A549 (cell line): ENCODE results near the gene LRFN2. TPM values are rescaled to one million over a fixed set of nuclear protein-coding genes. Genes with fewer than 3 reads are reported as not detected.

Experiments
- ATAC-seq, 2 experiments: fragments of 200-7000 bp in 1 of 2; fragments of >200 bp in 1 of 2; cut with Nextera tagmentation in 1 of 2; cut with Tn5 transposase in 1 of 2; 3 replicates each; pipeline versions ENCODE4 v1.8.0 to v1.9.1; 2018 to 2020; ENCODE audit warnings: mild to moderate bottlenecking in 1 of 2, moderate library complexity in 1 of 2
- CTCF ChIA-PET: fragments of 300-600 bp; sonication (Branson Sonifier 250); formaldehyde crosslinking; extraction: SDS; loops from one replicate; lab custom pipeline; 2021; ENCODE audit warnings: antibody characterized with exemption, inconsistent platforms; lab: Yijun Ruan, JAX
- POLR2A ChIA-PET: fragments of 350-600 bp; formaldehyde crosslinking; extraction: SDS; loops from one replicate; lab custom pipeline; 2021; ENCODE audit warnings: antibody characterized with exemption, inconsistent platforms; lab: Yijun Ruan, JAX
- DNase-seq, 2 experiments: peaks; one replicate each; pipeline versions ENCODE4 v3.0.0 to v3.0.0-alpha.2; 2011 to 2016; ENCODE audit warnings: low read depth in 1 of 2, low spot score in 1 of 2
- FAIRE-seq: peaks from 2 replicates; lab custom pipeline; 2011; peaks lifted over from hg19 to GRCh38; lab: Jason Lieb, UNC
- H3K27ac ChIP-seq, 2 experiments: fragments of >200 bp; sonication (Bioruptor Twin); formaldehyde crosslinking; 3 replicates each; pipeline ENCODE4 v1.5.1; 2016 to 2017
- H3K4me1 ChIP-seq: fragments of >200 bp; sonication (Bioruptor Twin); formaldehyde crosslinking; 3 replicates; pipeline ENCODE4 v1.6.1; 2016
- H3K4me2 ChIP-seq: fragments of >200 bp; sonication (Bioruptor Twin); formaldehyde crosslinking; 3 replicates; pipeline ENCODE4 v1.6.1; 2016
- H3K4me3 ChIP-seq: fragments of >200 bp; sonication (Bioruptor Twin); formaldehyde crosslinking; 3 replicates; pipeline ENCODE4 v1.5.1; 2016
- H3K9me3 ChIP-seq: fragments of >200 bp; sonication (Bioruptor Twin); formaldehyde crosslinking; 3 replicates; pipeline ENCODE4 v1.6.1; 2016
- BHLHE40 ChIP-seq: IDR thresholded peaks from 2 replicates; pipeline ENCODE4 v1.6.1; 2012; ENCODE audit warnings: low read depth, low read length, inconsistent platforms
- CBX8 ChIP-seq: fragments of 200-600 bp; sonication (generic); IDR thresholded peaks from 2 replicates; pipeline ENCODE4 v1.6.1; 2016
- CEBPB ChIP-seq, 2 experiments: fragments of >200 bp in 1 of 2; sonication (Bioruptor Twin) in 1 of 2; formaldehyde crosslinking in 1 of 2; IDR thresholded peaks; 2 replicates each; pipeline ENCODE4 v1.6.1; 2012 to 2016
- CHD4 ChIP-seq: fragments of 200-600 bp; sonication (generic); IDR thresholded peaks from 2 replicates; pipeline ENCODE4 v1.6.1; 2016; ENCODE audit warnings: antibody characterized with exemption, mild to moderate bottlenecking, borderline replicate concordance
- EHF ChIP-seq: fragments of 250-450 bp; sonication (Bioruptor Pico); IDR thresholded peaks from 2 replicates; pipeline ENCODE4 v1.5.0; 2020; ENCODE audit warnings: mild to moderate bottlenecking
- EHMT2 ChIP-seq: fragments of 200-600 bp; sonication (generic); IDR thresholded peaks from 2 replicates; pipeline ENCODE4 v1.6.1; 2016; ENCODE audit warnings: antibody characterized with exemption, low read depth, mild to moderate bottlenecking, moderate library complexity
- FOSB ChIP-seq: fragments of 250-450 bp; sonication (Bioruptor Pico); IDR thresholded peaks from 2 replicates; pipeline ENCODE4 v1.5.0; 2020; ENCODE audit warnings: mild to moderate bottlenecking, moderate library complexity
- FOSL2 ChIP-seq, 2 experiments: fragments of 450-650 bp in 1 of 2; fragments of >200 bp in 1 of 2; sonication (Bioruptor Twin) in 1 of 2; formaldehyde crosslinking; IDR thresholded peaks; 2 replicates each; pipeline versions ENCODE4 v1.5.0 to v1.6.1; 2016 to 2020; ENCODE audit warnings: mild to moderate bottlenecking in 1 of 2, moderate library complexity in 1 of 2
- FOXS1 ChIP-seq: fragments of 250-450 bp; sonication (Bioruptor Pico); IDR thresholded peaks from 2 replicates; pipeline ENCODE4 v1.5.0; 2020; ENCODE audit warnings: mild to moderate bottlenecking, moderate library complexity
- GATA3 ChIP-seq: IDR thresholded peaks from 2 replicates; pipeline ENCODE4 v1.6.1; 2012; ENCODE audit warnings: borderline replicate concordance
- JUNB ChIP-seq: fragments of >200 bp; sonication (Bioruptor Twin); formaldehyde crosslinking; IDR thresholded peaks from 2 replicates; pipeline ENCODE4 v1.6.1; 2016
- KDM1A ChIP-seq: fragments of 200-600 bp; sonication (generic); IDR thresholded peaks from 2 replicates; pipeline ENCODE4 v1.6.1; 2016; ENCODE audit warnings: low read depth, mild to moderate bottlenecking
- KDM5A ChIP-seq: fragments of 200-600 bp; sonication (generic); IDR thresholded peaks from 2 replicates; pipeline ENCODE4 v1.6.1; 2016; ENCODE audit warnings: antibody characterized with exemption, mild to moderate bottlenecking
- NPAS2 ChIP-seq: fragments of 250-450 bp; sonication (Bioruptor Pico); IDR thresholded peaks from 2 replicates; pipeline ENCODE4 v1.8.0; 2022; ENCODE audit warnings: mild to moderate bottlenecking, moderate library complexity, borderline replicate concordance
- NR3C1 ChIP-seq: fragments of >200 bp; sonication (Bioruptor Twin); formaldehyde crosslinking; IDR thresholded peaks from 3 replicates; pipeline ENCODE4 v1.6.1; 2017
- RAD21 ChIP-seq, 2 experiments: fragments of >200 bp in 1 of 2; sonication (Bioruptor Twin) in 1 of 2; formaldehyde crosslinking in 1 of 2; IDR thresholded peaks in 1 of 2; conservative IDR thresholded peaks in 1 of 2; 2 replicates in 1 of 2; 3 replicates in 1 of 2; pipeline ENCODE4 v1.6.1; 2012 to 2018; ENCODE audit warnings: inconsistent platforms in 1 of 2
- SMC3 ChIP-seq: fragments of >200 bp; sonication (Bioruptor Twin); formaldehyde crosslinking; IDR thresholded peaks from 3 replicates; pipeline ENCODE4 v1.6.1; 2018; ENCODE audit warnings: inconsistent platforms
- TP53 ChIP-seq: fragments of 250-450 bp; sonication (Bioruptor Pico); IDR thresholded peaks from 2 replicates; pipeline ENCODE4 v1.5.0; 2021; ENCODE audit warnings: mild to moderate bottlenecking, moderate library complexity
- ZC3H11A ChIP-seq: fragments of 450-650 bp; IDR thresholded peaks from 2 replicates; pipeline ENCODE4 v1.6.1; 2014; ENCODE audit warnings: antibody characterized with exemption, mild to moderate bottlenecking
- ZNF302 ChIP-seq: fragments of 250-450 bp; sonication (Bioruptor Pico); IDR thresholded peaks from 2 replicates; pipeline ENCODE4 v1.9.0; 2021; ENCODE audit warnings: inconsistent platforms, mild to moderate bottlenecking, moderate library complexity
- ZSCAN20 ChIP-seq: fragments of 250-450 bp; sonication (Bioruptor Pico); IDR thresholded peaks from 2 replicates; pipeline ENCODE4 v1.8.0; 2022; ENCODE audit warnings: mild to moderate bottlenecking, moderate library complexity
- WGBS: methylation state at CpG from one replicate; pipeline ENCODE4 v1.1.6; 2017; ENCODE audit errors: missing lambda C conversion rate; 5-methylcytosine and 5-hydroxymethylcytosine counted together
- polyA plus RNA-seq, 4 experiments: library from polyadenylated mRNA; depleted of rRNA in 3 of 4; stranded (reverse); fragments of >200 nt; fragmentation: RNase III in 1 of 4; extraction: RNeasy Plus Mini Kit Qiagen cat#74134 plus additional on column Dnase treatment in 1 of 4; gene quantifications; 2 replicates in 3 of 4; 3 replicates in 1 of 4; pipeline ENCODE4 v1.2.3, GENCODE V29; 2011 to 2017
- TF ChIP-seq, protein P1 (sequence below): fragments of 250-450 bp; sonication (Bioruptor Pico); IDR thresholded peaks from 2 replicates; pipeline ENCODE4 v1.5.0; 2021; ENCODE audit warnings: mild to moderate bottlenecking, moderate library complexity, borderline replicate concordance

Gene LRFN2
- polyA plus RNA-seq, 2 of the 4 experiments (the other 2 are of a cell fraction) = not detected

DNA sequence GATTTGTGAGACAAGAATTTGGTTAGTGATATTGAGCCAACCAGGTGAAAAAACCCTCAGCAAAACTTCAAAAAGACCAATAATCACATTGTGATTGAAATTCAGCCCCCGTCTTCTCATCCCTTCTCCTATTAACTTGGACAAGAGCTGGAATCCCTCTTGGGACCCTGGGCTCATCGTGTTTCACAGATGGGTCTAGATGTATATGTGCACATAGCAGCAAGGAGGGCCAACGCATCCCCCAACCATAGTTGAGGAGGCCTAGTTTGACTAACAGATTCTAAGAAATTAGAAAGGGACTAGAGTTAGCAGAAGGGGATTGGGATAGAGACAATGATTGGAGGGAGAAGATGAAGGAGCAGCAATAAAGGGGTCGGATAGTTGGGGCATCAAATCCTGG lies 19.8 kb upstream of the LRFN2 start:
- WGBS = 3% methylated on average over 4 of the region's 4 CpGs
- CTCF ChIA-PET = interaction anchor here (0.7 kb wide), 1 partner anchor 18 kb away, joined by 3 read pairs; no protein-coding TSS in a partner anchor
- DNase-seq (no peak), ATAC-seq (no peak), FAIRE-seq (no peak)
- Histone ChIP-seq H3K4me1 (no peaks in the 10 kb centered on the region), H3K27ac (no peak overlapping the region), H3K4me2 (no peak overlapping the region), H3K9me3 (no peaks in the 10 kb centered on the region), H3K4me3 (no peak overlapping the region)
- TF ChIP-seq FOSL2 (IDR thresholded peaks at IDR 0.05) (no peak), FOSL2 (CRISPR knock-in tag; IDR thresholded peaks at IDR 0.05) (no peak), CHD4 (no peak), FOSB (CRISPR knock-in tag) (no peak)
- POLR2A ChIA-PET = no interaction called here

DNA sequence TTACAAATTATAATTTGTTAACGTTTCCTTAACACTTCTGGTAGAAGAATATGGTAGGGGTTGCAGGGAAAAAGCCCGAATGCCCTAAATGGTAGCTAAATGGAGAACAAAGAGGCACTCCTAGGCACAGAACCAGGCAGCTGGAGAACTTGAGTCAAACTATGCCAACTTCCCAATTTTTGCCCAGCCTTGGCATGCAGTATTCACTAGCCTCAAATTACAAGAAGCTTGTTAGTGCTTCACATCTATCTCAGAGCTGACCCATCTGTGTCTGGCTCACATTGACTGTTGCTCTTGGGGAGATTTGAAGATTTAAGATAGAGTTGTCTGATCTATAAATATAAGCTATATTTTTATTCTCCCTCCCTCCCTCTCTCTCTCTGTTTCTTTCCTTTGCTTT lies 19.4 kb upstream of the LRFN2 start:
- H3K4me3 ChIP-seq = no peak overlapping the region
- H3K4me2 ChIP-seq = no peak overlapping the region
- ChIA-PET POLR2A (no interaction called here), CTCF (interaction anchor here (0.7 to 1.3 kb wide), 2 partner anchors 18 to 19 kb away, joined by 3 to 4 read pairs; partner anchors contain the start of gene LRFN2)
- H3K9me3 ChIP-seq = no peaks in the 10 kb centered on the region
- FAIRE-seq = no peak
- H3K27ac ChIP-seq = no peak overlapping the region
- no peak for ATAC-seq
- no peaks in the 10 kb centered on the region for H3K4me1 ChIP-seq
- DNase-seq = no peak
- TF ChIP-seq NR3C1 (no peak), EHF (CRISPR knock-in tag) (no peak), CEBPB (IDR thresholded peaks at IDR 0.05) (no peak), RAD21 (conservative IDR thresholded peaks at IDR 0.05 in 1 of 2, IDR thresholded peaks at IDR 0.05 in 1 of 2) (no peak), KDM1A (no peak), ZNF302 (CRISPR knock-in tag) (no peak), NPAS2 (CRISPR knock-in tag) (no peak), FOSL2 (IDR thresholded peaks at IDR 0.05) (no peak), FOSL2 (CRISPR knock-in tag; IDR thresholded peaks at IDR 0.05) (no peak), GATA3 (no peak), CBX8 (no peak), FOXS1 (CRISPR knock-in tag) (no peak), SMC3 (no peak), KDM5A (no peak), JUNB (no peak), ZC3H11A (no peak), BHLHE40 (no peak)
- TF ChIP-seq, protein P1, sequence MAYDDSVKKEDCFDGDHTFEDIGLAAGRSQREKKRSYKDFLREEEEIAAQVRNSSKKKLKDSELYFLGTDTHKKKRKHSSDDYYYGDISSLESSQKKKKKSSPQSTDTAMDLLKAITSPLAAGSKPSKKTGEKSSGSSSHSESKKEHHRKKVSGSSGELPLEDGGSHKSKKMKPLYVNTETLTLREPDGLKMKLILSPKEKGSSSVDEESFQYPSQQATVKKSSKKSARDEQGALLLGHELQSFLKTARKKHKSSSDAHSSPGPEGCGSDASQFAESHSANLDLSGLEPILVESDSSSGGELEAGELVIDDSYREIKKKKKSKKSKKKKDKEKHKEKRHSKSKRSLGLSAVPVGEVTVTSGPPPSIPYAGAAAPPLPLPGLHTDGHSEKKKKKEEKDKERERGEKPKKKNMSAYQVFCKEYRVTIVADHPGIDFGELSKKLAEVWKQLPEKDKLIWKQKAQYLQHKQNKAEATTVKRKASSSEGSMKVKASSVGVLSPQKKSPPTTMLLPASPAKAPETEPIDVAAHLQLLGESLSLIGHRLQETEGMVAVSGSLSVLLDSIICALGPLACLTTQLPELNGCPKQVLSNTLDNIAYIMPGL = no peak
- 4% methylated on average over 2 of the region's 2 CpGs for WGBS

DNA sequence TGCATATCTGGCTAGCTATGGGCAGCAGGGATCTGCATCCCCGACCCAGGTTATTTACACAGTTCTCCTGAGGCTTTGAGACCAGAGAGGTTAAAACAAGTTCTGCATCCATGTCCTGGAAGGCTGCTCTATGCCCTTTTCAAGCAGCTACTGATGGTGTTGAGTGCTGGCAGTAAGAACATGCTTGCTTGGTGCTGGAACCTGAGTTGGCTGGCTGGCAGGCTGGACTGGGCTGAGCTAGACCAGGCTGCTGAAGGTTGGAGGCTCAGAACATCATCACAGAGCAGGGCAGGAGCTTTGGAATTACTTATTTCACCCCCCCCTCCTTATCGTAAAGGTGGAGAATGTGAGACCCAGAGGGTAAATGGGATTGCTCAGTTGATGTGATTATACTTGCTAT lies 16.9 kb upstream of the LRFN2 start:
- Histone ChIP-seq H3K4me3 (no peak overlapping the region), H3K27ac (no peak overlapping the region), H3K9me3 (no peaks in the 10 kb centered on the region), H3K4me2 (no peak overlapping the region), H3K4me1 (no peaks in the 10 kb centered on the region)
- POLR2A ChIA-PET = no interaction called here
- DNase-seq (no peak), ATAC-seq (no peak), FAIRE-seq (no peak)
- WGBS = 4% methylated on average over 2 of the region's 2 CpGs
- TF ChIP-seq ZSCAN20 (CRISPR knock-in tag) (no peak), EHMT2 (no peak), TP53 (no peak)
- TF ChIP-seq, all 56 proteins: peak for 0
- CTCF ChIA-PET = interaction anchor here (1.7 kb wide), 1 partner anchor 423 kb away, joined by 3 read pairs; no protein-coding TSS in a partner anchor
